H9 (cell line): ENCODE results near the gene ASH1L. TPM values are rescaled to one million over a fixed set of nuclear protein-coding genes. Genes with fewer than 3 reads are reported as not detected.

Source experiments
- DNase-seq: peaks from one replicate; pipeline ENCODE4 v3.0.0-alpha.2; 2017
- H2AFZ ChIP-seq: one replicate; pipeline ENCODE4 v1.6.1; 2013; ENCODE audit warnings: mild to moderate bottlenecking, low read length, control low read depth, moderate library complexity
- H2AK5ac ChIP-seq: 2 replicates; pipeline ENCODE4 v1.6.1; 2013; ENCODE audit warnings: low read length, control low read depth, mixed read lengths; ENCODE audit not compliant: insufficient read length
- H2BK120ac ChIP-seq: one replicate; pipeline ENCODE4 v1.6.1; 2013; ENCODE audit warnings: low read depth, mild to moderate bottlenecking, low read length, control low read depth, inconsistent platforms; ENCODE audit not compliant: poor library complexity, severe bottlenecking
- H2BK12ac ChIP-seq: 2 replicates; pipeline ENCODE4 v1.6.1; 2013; ENCODE audit warnings: low read length, control low read depth, mixed read lengths, low read depth; ENCODE audit not compliant: insufficient read length
- H2BK15ac ChIP-seq: 2 replicates; pipeline ENCODE4 v1.6.1; 2013; ENCODE audit warnings: low read depth, low read length, control low read depth
- H2BK20ac ChIP-seq: one replicate; pipeline ENCODE4 v1.6.1; 2013; ENCODE audit warnings: low read depth, mild to moderate bottlenecking, low read length, control low read depth, inconsistent platforms; ENCODE audit not compliant: poor library complexity, severe bottlenecking
- H2BK5ac ChIP-seq: 2 replicates; pipeline ENCODE4 v1.6.1; 2013; ENCODE audit warnings: low read length, control low read depth, mixed read lengths; ENCODE audit not compliant: insufficient read length
- H3K14ac ChIP-seq: 2 replicates; pipeline ENCODE4 v1.6.1; 2013; ENCODE audit warnings: low read length, control low read depth; ENCODE audit not compliant: insufficient read depth
- H3K18ac ChIP-seq: 2 replicates; pipeline ENCODE4 v1.6.1; 2013; ENCODE audit warnings: low read depth, mild to moderate bottlenecking, mixed read lengths, low read length, control low read depth; ENCODE audit not compliant: insufficient read length
- H3K23ac ChIP-seq: 2 replicates; pipeline ENCODE4 v1.6.1; 2013; ENCODE audit warnings: low read length, control low read depth, mixed read lengths, low read depth; ENCODE audit not compliant: insufficient read length
- H3K23me2 ChIP-seq: 2 replicates; pipeline ENCODE4 v1.6.1; 2013; ENCODE audit warnings: low read depth, mild to moderate bottlenecking, mixed read lengths, low read length, control low read depth; ENCODE audit not compliant: insufficient read length, poor library complexity, severe bottlenecking
- H3K27ac ChIP-seq: 2 replicates; pipeline ENCODE4 v1.5.1; 2013; ENCODE audit warnings: low read length, control low read depth, mixed read lengths, low read depth; ENCODE audit not compliant: insufficient read length
- H3K27me3 ChIP-seq: 2 replicates; pipeline ENCODE4 v1.6.1; 2013; ENCODE audit warnings: low read length, control low read depth, inconsistent platforms; ENCODE audit not compliant: insufficient read depth
- H3K4ac ChIP-seq: 2 replicates; pipeline ENCODE4 v1.6.1; 2013; ENCODE audit warnings: low read depth, mild to moderate bottlenecking, control low read depth, inconsistent platforms, low read length, moderate library complexity
- H3K4me1 ChIP-seq: 2 replicates; pipeline ENCODE4 v1.6.1; 2013; ENCODE audit warnings: low read length, control low read depth, inconsistent platforms; ENCODE audit not compliant: insufficient read depth
- H3K4me2 ChIP-seq: 2 replicates; pipeline ENCODE4 v1.6.1; 2013; ENCODE audit warnings: low read length, control low read depth, mixed read lengths; ENCODE audit not compliant: insufficient read length, insufficient read depth
- H3K56ac ChIP-seq: 2 replicates; pipeline ENCODE4 v1.6.1; 2013; ENCODE audit warnings: low read depth, mild to moderate bottlenecking, mixed read lengths, low read length, control low read depth; ENCODE audit not compliant: insufficient read length
- H3K79me1 ChIP-seq: 2 replicates; pipeline ENCODE4 v1.6.1; 2013; ENCODE audit warnings: low read depth, mild to moderate bottlenecking, moderate library complexity, low read length, control low read depth, inconsistent platforms; ENCODE audit not compliant: insufficient read depth, poor library complexity, severe bottlenecking
- H3K79me2 ChIP-seq: 2 replicates; pipeline ENCODE4 v1.6.1; 2013; ENCODE audit warnings: low read length, control low read depth, inconsistent platforms; ENCODE audit not compliant: insufficient read depth
- H3K9ac ChIP-seq: 2 replicates; pipeline ENCODE4 v1.6.1; 2013; ENCODE audit warnings: low read length, control low read depth, mixed read lengths; ENCODE audit not compliant: insufficient read length; ENCODE audit errors: extremely low read depth
- H3K9me3 ChIP-seq: one replicate; pipeline ENCODE4 v1.6.1; 2013; ENCODE audit warnings: low read depth, low read length, inconsistent platforms; ENCODE audit not compliant: control insufficient read depth
- H3T11ph ChIP-seq: one replicate; pipeline ENCODE4 v1.6.1; 2013; ENCODE audit warnings: mild to moderate bottlenecking, low read length, control low read depth, inconsistent platforms
- H4K20me1 ChIP-seq: one replicate; pipeline ENCODE4 v1.6.1; 2013; ENCODE audit not compliant: control insufficient read depth, insufficient read length, insufficient read depth
- H4K5ac ChIP-seq: 2 replicates; pipeline ENCODE4 v1.6.1; 2013; ENCODE audit warnings: low read depth, mild to moderate bottlenecking, mixed read lengths, low read length, control low read depth; ENCODE audit not compliant: insufficient read length
- H4K8ac ChIP-seq: replicated peaks from 2 replicates; pipeline ENCODE4 v1.6.1; 2013; ENCODE audit warnings: low read length, control low read depth, mixed read lengths, low read depth; ENCODE audit not compliant: insufficient read length
- H4K91ac ChIP-seq: 2 replicates; pipeline ENCODE4 v1.6.1; 2013; ENCODE audit warnings: low read depth, mild to moderate bottlenecking, moderate library complexity, mixed read lengths, low read length, control low read depth; ENCODE audit not compliant: insufficient read length
- H3K27ac Mint-ChIP-seq, 3 experiments: 2 replicates in 2 of 3; 3 replicates in 1 of 3; pipeline ENCODE4 v1.8.0; 2020 to 2021; ENCODE audit warnings: mixed read lengths in 3 of 3, mild to moderate bottlenecking in 1 of 3, moderate library complexity in 1 of 3
- H3K27me3 Mint-ChIP-seq: 2 replicates; pipeline ENCODE4 v1.8.0; 2021; ENCODE audit warnings: low read depth, mild to moderate bottlenecking, moderate library complexity, mixed read lengths
- H3K36me3 Mint-ChIP-seq, 3 experiments: 2 replicates in 2 of 3; 3 replicates in 1 of 3; pipeline ENCODE4 v1.8.0; 2020 to 2021; ENCODE audit warnings: low read depth in 3 of 3, mixed read lengths in 3 of 3; ENCODE audit not compliant: insufficient read depth in 1 of 3
- H3K4me1 Mint-ChIP-seq, 2 experiments: 2 replicates each; pipeline ENCODE4 v1.8.0; 2020; ENCODE audit warnings: mixed read lengths in 2 of 2
- H3K4me3 Mint-ChIP-seq, 2 experiments: 2 replicates in 1 of 2; 3 replicates in 1 of 2; pipeline ENCODE4 v1.8.0; 2020 to 2021; ENCODE audit warnings: mild to moderate bottlenecking in 2 of 2, mixed read lengths in 2 of 2, moderate library complexity in 1 of 2
- H3K9me3 Mint-ChIP-seq, 2 experiments: 2 replicates in 1 of 2; 3 replicates in 1 of 2; pipeline ENCODE4 v1.8.0; 2020; ENCODE audit warnings: mild to moderate bottlenecking in 2 of 2, mixed read lengths in 2 of 2, moderate library complexity in 1 of 2
- WGBS: extraction: QIAGEN DNeasy Blood & Tissue Kit; methylation state at CpG from one replicate; pipeline ENCODE4 v1.1.7; 2013; ENCODE audit warnings: missing lambda C conversion rate, low lambda C conversion rate, mixed read lengths; ENCODE audit not compliant: insufficient read length; ENCODE audit errors: extremely low coverage; 5-methylcytosine and 5-hydroxymethylcytosine counted together
- total RNA-seq: library from RNA; stranded (reverse); gene quantifications from 2 replicates; pipeline ENCODE4 v1.2.1, GENCODE V29; 2021
- TF ChIP-seq, protein P1 (sequence below): fragments of 200-600 bp; sonication (generic); conservative IDR thresholded peaks from 3 replicates; pipeline ENCODE4 v1.8.0; 2021; ENCODE audit warnings: antibody characterized with exemption, mild to moderate bottlenecking

ASH1L gene
- total RNA-seq, 1 experiment from 2014 or later: 32.8 TPM

DNA sequence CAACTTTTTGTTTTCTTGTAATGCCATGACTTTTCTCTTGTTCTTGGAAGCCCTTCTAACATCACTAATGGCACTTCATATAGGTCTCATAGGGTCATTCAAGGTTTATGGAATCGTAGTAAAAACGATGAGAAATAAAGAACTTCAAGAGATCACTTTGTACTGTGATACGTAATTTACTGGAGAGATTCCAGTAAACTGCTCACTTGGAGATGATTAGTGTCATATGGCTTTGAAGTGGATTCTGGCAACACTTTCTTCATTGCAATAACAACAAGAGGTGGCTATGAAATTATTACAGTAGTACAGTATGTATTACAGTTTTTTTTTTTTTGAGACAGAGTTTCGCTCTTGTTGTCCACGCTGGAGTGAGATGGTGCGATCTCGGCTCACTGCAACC, 138.5 kb downstream of the ASH1L start:
- Histone ChIP-seq H4K5ac (no peak overlapping the region), H4K8ac (no peak overlapping the region), H3K56ac (no peak overlapping the region), H3K79me2 (no peaks in the 10 kb centered on the region), H3K4me2 (no peak overlapping the region), H3K9me3 (no peaks in the 10 kb centered on the region), H3K4me1 (no peaks in the 10 kb centered on the region), H3K23me2 (no peaks in the 10 kb centered on the region), H2BK5ac (no peak overlapping the region), H3K14ac (no peak overlapping the region), H3K79me1 (peaks cover 3% of the 10 kb centered on the region), H2AK5ac (no peak overlapping the region), H2BK12ac (no peak overlapping the region), H3K27me3 (no peaks in the 10 kb centered on the region), H3T11ph (no peak overlapping the region), H4K20me1 (no peaks in the 10 kb centered on the region), H3K27ac (no peak overlapping the region), H3K4ac (no peak overlapping the region), H2BK120ac (no peak overlapping the region), H2AFZ (no peak overlapping the region), H2BK20ac (no peak overlapping the region), H3K18ac (no peak overlapping the region), H3K9ac (no peak overlapping the region), H3K23ac (no peak overlapping the region), H4K91ac (no peak overlapping the region), H2BK15ac (no peak overlapping the region)
- no CpG with 5 or more reads among the region's 7 CpGs for WGBS
- H3K9me3 Mint-ChIP-seq: peaks cover 7% of the 10 kb centered on the region in 2 experiments; a peak in 4 of 5 replicates
- DNase-seq: no peak
- H3K4me3 Mint-ChIP-seq: no peak overlapping the region
- H3K27ac Mint-ChIP-seq: no peak overlapping the region
- TF ChIP-seq, protein P1, sequence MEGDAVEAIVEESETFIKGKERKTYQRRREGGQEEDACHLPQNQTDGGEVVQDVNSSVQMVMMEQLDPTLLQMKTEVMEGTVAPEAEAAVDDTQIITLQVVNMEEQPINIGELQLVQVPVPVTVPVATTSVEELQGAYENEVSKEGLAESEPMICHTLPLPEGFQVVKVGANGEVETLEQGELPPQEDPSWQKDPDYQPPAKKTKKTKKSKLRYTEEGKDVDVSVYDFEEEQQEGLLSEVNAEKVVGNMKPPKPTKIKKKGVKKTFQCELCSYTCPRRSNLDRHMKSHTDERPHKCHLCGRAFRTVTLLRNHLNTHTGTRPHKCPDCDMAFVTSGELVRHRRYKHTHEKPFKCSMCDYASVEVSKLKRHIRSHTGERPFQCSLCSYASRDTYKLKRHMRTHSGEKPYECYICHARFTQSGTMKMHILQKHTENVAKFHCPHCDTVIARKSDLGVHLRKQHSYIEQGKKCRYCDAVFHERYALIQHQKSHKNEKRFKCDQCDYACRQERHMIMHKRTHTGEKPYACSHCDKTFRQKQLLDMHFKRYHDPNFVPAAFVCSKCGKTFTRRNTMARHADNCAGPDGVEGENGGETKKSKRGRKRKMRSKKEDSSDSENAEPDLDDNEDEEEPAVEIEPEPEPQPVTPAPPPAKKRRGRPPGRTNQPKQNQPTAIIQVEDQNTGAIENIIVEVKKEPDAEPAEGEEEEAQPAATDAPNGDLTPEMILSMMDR: no peak
- H3K4me1 Mint-ChIP-seq: no peaks in the 10 kb centered on the region
- H3K36me3 Mint-ChIP-seq: peaks cover 7 to 34% (median 8%) of the 10 kb centered on the region in 3 experiments
- H3K27me3 Mint-ChIP-seq: no peaks in the 10 kb centered on the region
